Thyroid gland (tissue), 4 donors: ENCODE results near the gene PPIL4.

Experiments
- POLR2A ChIP-seq, 2 donors: fragments of 450-650 bp; IDR thresholded peaks; one replicate each; pipeline ENCODE4 v1.6.1; 2017; ENCODE audit warnings: antibody characterized with exemption in 2 of 2, mild to moderate bottlenecking in 2 of 2, moderate library complexity in 1 of 2
- TF ChIP-seq, protein P1 (sequence below), 6 experiments: fragments of 200-600 bp in 3 of 6; fragments of 450-650 bp in 3 of 6; sonication (generic) in 3 of 6; IDR thresholded peaks; one replicate each; pipeline ENCODE4 v1.5.1; 2016 to 2019; ENCODE audit warnings: antibody characterized with exemption in 6 of 6, mild to moderate bottlenecking in 2 of 6, inconsistent platforms in 1 of 6, moderate library complexity in 1 of 6

DNA sequence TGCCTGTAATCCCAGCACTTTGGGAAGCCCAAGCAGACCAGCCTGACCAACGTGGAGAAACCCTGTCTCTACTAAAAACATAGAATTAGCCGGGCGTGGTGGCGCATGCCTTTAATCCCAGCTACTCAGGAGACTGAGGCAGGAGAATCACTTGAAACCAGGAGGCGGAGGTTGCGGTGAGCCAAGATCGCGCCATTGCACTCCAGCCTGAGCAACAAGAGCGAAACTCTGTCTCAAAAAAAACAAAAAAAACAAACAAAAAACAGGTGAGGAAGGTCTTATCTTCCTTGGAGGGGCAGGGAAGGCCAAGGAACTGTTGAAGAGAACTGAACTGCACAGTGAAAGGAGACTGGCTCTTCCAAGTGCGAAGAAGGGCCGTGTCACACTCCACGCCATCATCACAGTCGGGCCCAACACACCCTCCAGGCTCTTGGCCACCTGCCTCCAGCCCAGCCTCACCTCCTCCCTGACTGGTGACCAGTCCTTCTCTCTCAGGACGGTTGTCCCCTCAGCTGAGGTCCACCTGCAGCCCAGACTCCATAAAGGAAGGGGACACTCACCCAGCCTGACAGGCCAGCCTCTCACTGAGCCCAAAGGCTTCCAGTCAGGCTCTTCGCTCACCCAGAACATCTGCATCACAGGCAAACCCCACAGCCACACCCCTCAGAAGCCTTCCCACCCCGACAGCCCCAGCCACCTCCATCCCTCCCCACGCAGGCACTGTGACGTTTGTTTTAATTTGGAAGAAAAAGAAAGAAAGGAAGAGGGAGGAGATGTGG lies 65.2 kb downstream of the PPIL4 start:
- TF ChIP-seq, protein P1, sequence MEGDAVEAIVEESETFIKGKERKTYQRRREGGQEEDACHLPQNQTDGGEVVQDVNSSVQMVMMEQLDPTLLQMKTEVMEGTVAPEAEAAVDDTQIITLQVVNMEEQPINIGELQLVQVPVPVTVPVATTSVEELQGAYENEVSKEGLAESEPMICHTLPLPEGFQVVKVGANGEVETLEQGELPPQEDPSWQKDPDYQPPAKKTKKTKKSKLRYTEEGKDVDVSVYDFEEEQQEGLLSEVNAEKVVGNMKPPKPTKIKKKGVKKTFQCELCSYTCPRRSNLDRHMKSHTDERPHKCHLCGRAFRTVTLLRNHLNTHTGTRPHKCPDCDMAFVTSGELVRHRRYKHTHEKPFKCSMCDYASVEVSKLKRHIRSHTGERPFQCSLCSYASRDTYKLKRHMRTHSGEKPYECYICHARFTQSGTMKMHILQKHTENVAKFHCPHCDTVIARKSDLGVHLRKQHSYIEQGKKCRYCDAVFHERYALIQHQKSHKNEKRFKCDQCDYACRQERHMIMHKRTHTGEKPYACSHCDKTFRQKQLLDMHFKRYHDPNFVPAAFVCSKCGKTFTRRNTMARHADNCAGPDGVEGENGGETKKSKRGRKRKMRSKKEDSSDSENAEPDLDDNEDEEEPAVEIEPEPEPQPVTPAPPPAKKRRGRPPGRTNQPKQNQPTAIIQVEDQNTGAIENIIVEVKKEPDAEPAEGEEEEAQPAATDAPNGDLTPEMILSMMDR (IDR thresholded peaks at IDR 0.05) = no peak
- TF ChIP-seq POLR2A (IDR thresholded peaks at IDR 0.05) = no peak
